NCI-H69 (cell line): ENCODE results near the gene DIS3L.
"Not testable (repeated sequence)": the region's sequence is repeated elsewhere in the genome, so short reads cannot be mapped to it uniquely, and the experiment has no call there.

Source experiments
- DNase-seq: peaks from one replicate; lab custom pipeline; 2025; lab: John Stamatoyannopoulos, UW

Gene DIS3L

GRCh38 chr15:66293419-66294156, at the start of gene DIS3L:
Gene DIS3L (plus strand): TSS chr15:66293568. CDS start chr15:66293597, 29 bp downstream.
- DNase-seq = peak; percentile 85

DNA sequence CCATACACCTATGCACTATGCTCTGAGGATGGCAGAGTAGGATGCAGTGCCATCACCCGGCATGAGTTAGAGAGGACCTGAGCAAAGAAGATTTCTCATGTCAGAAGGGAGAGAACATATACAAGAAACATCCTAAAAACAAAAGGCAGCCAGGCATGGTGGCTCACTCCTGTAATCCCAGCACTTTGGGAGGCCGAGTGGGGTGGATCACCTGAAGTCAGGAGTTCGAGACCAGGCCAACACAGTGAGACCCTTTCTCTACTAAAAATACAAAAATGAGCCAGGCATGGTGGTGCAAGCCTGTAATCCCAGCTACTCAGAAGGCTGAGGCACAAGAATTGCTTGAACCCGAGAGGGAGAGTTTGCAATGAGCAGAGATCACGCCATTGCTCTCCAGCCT, 47.5 kb upstream of the DIS3L start:
- not testable (repeated sequence) for DNase-seq

DNA sequence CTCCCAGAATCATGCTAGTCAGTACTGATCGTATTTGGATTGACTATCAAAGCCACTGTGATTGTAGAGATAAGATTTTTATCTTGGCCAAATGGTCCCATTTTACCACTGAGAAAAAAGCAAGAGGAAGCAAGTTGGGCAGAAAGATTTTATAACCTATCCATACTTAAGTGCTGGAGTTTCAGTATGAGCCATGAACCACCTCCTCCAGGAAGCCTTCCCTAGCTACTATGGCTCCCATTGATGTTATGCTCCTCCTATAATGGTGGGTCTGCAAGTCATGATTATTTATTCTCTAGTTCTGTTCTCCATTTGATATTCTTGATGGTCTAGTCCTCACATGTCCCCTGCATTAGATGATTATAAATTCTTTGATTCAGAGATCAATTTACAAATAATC, 46.4 kb upstream of the DIS3L start:
- DNase-seq = no peak

GRCh38 chr15:66249605-66250174, 43.7 kb upstream of the DIS3L start:
- peak; percentile 70 for DNase-seq

DNA sequence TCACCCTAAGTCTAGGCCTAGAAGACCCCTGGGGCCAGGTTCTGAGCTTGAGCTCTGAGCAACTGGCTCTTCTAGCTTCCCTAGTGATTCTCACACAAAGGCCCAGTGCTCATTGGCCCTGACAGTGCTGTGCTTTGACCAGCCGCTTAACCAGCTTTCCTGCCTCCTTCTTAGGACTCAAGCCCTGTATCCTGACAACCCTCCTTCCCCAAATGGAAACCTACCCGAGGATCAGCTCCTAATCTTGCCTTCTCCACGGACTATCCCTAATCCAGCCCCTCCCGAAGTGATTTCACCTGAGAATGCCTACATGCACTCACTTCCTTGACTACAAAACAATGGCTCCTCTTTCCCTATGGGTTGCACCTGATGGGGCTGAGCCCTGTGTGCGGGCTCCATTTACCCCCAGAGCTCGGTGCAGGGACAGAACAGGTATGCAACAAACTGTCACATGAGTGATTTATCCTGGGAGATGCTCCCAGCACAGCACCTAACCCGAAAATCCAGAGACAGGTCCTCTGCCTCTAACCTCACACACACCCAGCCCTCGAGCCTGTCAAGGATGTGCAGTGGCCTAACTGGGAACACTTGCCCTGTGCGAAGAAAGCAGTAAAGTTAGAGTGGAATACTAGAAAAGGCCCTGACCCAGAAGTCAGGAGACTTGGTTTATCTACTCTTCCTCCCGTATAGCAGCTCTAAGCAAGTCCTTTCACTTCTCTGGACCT, 42.1 kb upstream of the DIS3L start:
- peak; percentile 54 for DNase-seq

DNA sequence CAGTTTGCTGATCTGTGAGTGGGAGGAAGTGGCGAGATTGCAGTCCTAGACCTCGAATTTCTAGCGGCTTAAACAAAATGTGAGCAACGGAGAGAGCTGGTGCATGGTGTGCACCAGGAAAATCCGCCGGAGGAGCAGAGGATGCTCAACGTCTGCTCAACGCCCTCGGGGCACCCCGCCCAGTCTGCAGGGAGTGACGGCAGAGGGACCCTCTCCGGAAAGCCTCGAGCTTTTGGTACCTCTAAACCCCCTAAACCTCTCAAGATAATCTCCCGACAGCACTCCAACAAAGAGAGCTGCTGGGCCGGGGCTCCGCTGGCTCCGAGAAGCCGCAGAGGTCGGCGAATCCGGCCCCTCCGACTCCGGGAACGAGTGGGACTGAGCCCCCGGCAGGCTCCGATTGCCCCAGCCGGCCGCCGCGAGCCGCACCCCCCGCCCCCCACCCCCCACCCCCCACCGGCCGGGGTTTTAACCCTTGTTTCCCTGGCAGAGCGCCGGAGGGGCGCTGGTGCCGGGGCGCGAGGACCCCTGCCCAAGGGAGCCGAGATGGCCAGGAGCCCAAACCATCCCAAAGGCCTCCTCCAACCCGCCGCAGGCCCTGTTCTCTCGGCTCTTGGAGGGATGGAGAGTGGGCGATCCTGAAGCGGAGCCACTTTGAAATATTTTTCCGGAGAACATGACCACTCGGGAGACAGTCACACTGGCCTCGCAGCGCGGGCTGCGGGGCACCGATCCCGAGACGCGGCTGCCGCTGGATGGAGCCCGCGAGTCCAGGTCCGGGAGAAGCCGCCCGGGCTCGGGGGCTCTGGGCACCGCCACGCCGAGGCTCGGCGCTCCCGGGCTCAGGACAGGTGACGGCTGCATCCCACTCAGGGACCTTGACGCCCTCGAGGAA, 41.3 kb upstream of the DIS3L start:
- DNase-seq = peak; percentile 89

DNA sequence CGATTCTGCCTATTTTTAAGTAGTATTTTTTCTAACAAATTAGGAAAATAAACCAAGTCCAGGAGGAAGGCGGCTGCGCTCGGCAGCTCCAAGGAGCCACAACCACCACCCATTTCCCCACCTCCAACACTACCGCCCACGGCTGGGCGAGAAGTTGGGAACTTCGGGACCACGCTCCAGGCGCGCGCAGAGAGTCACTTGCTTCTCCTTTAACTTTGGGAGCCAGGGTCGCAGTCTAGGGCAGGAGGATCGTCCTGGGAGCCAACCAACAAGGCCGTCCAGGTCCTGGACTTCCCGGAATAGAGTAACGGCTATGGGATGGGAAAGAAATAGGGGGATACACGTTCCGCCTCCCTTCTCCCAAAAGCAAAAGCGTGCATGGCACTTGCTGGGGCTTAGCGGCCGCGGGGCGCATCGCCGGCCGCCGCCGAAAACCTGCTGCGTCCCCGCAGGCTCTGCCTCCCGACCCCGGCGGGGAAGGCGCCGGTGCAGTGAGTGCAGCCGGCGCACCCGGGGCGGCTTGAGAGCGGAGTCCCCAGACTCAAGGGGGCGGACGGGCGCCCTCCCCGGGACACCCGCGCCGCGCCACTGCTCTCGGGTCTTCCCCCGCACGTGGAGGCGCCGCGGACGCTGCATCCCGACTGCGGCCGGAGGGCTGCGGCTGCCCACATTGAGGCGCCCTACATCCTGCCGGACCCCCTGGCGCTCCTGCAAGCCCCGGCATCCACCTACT, 40.5 kb upstream of the DIS3L start:
- DNase-seq = peak; percentile 80

DNA sequence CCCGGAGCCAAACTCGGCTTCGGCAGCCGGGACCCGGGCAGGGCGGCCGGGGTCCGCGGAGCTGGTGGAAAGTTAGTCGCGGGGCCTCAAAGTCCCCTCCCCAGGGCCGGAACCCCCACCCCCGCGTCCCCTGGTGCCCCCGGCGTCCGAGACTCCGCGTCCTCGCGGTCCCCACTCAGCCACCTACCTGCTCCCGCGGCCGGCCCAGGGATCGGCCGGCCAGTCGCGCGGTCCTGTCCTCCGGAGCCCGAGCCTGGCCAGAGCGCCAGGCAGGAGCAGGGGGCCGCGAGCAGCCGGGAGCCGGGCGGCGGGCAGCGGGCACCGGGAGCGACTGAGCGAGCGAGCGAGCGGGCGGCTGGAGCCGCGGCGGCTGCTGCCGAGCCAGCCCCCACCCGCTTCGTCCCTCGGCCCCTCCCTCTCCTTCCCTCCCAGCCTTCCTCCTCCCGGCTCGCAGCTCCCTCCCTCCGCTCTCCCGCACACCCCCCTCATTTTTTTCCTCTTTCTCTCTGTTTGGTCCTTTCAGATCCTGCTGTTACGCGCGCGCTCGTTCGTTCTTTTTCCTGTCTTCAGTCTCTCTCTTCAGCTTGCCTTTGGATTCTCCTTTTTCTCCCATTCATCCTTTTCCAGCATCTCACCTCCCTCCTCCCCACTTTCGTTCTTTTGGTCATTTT, 39.8 kb upstream of the DIS3L start, which contains the start of gene MEGF11:
MEGF11 (minus strand) TSS at position 333 of the 671 bp plus-strand sequence. CDS start 125,347 bp downstream, outside the sequence.
- peak; percentile 92 for DNase-seq

DNA sequence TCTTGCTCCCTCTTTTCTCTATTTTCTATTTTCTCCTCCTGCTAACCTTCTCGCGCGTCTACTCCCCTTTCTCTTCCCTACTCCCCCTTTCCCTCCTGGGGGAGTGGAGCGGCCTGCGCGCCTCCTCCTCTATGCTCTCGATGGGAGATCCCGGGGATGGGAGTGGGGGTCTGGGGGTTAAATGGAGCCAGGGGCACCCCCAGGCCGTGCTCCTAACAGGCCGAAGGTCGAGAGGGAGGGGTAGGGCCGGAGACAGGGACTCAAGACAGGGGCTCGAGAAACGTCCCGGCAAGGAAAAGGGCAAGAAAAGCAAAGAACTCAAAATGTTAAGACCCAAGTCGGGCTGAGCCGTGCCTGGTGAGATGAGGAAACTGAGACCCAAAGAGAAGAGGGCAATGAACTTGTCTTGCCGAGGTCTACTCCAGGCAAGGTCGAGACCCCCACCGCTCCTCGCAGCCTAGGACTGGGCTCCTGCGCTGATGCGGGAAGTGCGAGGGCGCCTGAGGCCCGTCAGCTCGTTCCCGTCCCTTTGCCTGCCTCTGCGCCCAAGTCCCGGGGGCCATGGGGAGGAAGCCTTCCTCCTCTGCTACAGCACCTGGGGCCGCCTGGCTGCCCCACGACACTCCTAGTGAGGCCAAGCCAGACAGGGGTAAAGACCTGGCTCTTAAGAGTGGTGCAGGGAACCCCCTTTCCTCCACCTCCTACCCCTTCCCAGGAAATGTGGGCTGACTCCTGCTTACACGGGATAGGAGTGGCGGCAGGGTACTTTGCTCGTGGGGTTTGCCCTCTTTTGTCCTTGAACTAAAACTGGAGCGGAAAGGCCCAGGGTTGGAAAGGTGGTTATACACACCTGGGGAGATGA, 39.0 kb upstream of the DIS3L start:
- DNase-seq = no peak

- DNase-seq = no peak
Measured at GRCh38 chr15:66254951-66255676, 38.3 kb upstream of the DIS3L start.

DNA sequence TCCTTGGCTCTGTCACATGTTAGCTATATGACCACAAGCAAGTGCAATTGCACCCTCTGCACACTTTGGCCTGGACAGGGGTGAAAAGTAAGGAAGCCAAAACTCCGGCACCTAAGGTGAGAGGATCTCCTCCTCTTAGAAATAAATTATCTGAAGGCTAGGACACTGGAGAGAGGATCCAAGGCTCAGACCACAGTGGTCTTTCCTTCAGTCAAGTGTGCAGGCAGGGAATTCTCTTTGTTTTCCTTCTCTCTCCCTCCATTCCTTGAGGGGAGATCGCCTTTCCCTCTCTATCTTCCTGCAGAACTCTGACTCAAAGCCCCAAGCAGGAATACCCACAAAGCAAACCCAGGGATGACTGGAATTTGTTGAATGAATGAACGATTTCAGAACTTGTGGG, 36.7 kb upstream of the DIS3L start:
- no peak for DNase-seq

- DNase-seq = peak; percentile 70
Measured at GRCh38 chr15:66261056-66261455, 32.3 kb upstream of the DIS3L start.

DNA sequence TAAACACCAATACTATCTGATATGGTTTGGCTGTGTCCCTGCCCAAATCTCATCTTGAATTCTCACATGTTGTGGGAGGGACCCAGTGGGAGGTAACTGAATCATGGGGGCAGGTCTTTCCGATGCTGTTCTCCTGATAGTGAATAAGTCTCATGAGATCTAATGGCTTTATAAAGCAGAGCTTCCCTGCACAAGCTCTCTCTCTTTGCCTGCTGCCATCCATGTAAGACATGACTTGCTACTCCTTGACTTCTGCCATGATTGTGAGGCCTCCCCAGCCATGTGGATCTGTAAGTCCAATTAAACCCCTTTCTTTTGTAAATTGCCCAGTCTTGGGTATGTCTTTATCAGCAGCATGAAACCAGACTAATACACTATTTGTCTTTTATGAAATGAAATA, 30.5 kb upstream of the DIS3L start:
- DNase-seq = not testable (repeated sequence)

- DNase-seq = no peak
Measured at GRCh38 chr15:66264859-66265513, 28.4 kb upstream of the DIS3L start.

DNA sequence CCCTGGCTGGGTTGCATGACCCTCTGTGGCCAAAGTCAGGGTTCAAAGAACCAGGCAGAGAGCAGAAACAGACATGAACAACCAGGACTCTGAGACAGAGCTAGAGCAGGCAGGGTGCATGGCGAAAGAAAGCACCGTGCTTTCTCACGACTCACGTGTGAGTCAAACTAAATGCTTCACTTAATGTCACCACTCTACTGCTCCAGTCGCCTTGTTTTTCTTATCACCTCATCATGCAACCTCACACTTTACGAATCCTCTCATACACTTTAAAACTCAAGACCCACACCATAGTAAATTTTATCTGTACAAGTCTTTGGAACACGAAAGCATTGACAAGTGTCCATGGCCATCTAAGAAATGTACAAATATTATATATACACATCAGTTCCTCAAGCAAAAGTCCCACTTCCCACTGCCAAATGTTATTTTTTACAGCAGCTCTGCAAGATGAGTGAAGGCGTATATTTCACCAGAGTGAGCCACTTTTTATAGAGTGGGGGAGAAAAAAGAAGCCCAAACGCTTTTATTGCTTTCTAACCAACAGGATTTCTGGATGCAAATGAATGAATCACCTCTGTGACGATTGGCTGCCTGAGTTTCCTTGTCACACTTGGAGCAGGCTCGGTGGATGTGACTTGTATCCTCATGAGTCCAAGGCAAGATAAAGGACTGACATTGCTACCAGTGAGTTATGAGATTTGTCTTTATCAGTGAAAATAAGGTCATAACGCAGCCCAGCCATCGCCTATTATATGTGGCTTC, 23.9 kb upstream of the DIS3L start:
- peak; percentile 68 for DNase-seq

DNA sequence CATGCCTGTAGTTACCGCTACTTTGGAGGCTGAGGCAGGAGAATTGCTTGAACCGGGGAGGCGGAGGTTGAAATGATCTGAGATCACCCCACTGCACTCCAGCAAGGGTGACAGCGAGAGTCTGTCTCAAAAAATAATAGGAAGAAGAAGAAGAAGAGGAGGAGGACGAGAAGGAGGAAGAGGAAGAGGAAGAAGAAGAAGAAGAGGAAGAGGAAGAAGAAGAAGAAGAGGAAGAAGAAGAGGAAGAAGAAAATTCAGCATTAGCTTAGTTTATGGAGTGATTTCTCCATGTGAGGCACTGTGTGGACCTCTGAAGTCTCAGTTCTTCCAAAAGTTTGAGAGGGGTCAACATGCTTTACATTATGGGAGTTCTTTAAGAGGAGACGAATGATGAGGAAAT, 22.4 kb upstream of the DIS3L start:
- DNase-seq = no peak

GRCh38 chr15:66275352-66275751, 18.0 kb upstream of the DIS3L start:
- no peak for DNase-seq

GRCh38 chr15:66276546-66276945, 16.8 kb upstream of the DIS3L start:
- no peak for DNase-seq
